OCI-M2 (cell line): ENCODE results near the gene GSTO1.

ENCODE experiments used
- DNase-seq: peaks from one replicate; lab custom pipeline; 2025; ENCODE audit not compliant: unreplicated experiment; lab: John Stamatoyannopoulos, UW

Gene GSTO1

GRCh38 chr10:104274762-104275721 lies 20.4 kb downstream of the GSTO1 start:
- no peak for DNase-seq

DNA sequence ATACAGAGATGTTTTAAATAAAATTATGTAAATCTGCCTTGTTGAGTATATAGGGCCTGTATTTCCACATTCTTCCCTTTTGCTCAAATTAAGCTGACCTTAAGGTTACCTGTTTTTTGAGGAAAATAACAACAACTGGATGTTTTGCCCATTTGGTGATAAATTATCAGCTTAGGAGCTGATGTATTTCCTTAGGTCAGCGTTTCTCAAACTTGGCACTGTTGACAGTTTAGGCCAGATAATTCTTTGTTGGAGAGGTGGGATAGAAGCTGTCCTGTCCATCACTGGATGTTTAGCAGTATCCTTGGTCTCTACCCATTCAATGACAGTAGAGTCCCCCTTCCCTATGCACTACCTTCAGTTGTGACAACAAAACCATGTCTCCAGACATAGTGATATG lies 21.5 kb downstream of the GSTO1 start:
- DNase-seq, result no peak

- DNase-seq, result no peak
These were observed 23.1 kb downstream of the GSTO1 start for GRCh38 chr10:104277785-104278184.

DNA sequence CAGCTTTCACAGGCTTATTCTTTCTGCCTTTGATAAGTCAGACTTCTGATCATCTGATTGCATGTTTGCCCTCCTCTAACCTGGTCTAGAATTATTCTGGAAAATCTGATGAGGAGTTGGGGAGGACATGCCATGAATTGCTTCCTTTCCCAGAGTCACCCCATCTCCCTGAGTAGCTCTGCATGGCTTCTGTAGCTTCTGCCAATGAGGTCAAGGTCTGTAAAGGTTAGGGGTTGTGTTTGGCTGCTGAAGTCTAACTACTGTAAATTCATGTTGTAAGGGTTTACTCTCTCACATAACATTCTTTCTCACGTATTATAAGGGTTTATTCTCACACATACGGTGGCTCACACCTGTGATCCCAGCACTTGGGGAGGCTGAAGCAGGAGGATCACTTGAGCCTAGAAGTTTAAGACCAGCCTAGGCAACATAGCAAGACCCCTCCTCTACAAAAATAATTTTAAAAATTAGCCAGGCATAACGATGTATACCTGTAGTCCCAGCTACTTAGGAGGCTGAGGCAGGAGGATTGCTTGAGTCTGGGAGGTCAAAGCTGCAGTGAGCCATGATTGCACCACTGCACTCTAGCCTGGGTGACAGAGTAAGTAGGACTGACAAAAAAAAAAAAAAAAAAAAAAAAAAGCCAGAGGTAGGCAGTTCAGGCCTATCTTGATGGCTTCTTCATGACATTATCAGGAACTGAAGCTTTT lies 25.0 kb downstream of the GSTO1 start:
- DNase-seq, result no peak

GRCh38 chr10:104281694-104282093 lies 27.0 kb downstream of the GSTO1 start:
- no peak for DNase-seq

- no peak for DNase-seq
These were observed 30.2 kb downstream of the GSTO1 start for GRCh38 chr10:104284846-104285245.

GRCh38 chr10:104286939-104287338 lies 32.2 kb downstream of the GSTO1 start:
- no peak for DNase-seq

DNA sequence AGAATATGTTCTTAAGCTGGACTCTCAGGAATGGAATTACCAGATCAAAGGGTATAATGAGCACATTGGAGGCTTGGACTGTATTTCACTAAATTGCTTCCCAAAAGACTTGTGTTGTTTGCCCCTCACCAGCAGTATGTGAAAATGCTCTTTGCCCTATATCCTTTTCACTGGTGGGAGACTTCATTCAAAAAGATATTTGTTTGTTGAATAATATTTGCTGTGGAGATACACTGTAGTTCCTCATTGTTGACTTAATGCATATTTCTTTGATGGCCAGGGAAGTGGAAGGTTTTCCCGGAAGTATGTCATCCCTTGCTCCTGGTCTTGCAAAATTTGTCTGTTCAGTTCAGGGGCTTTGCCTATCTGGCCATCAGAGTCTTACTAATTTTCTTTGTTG lies 33.7 kb downstream of the GSTO1 start:
- no peak for DNase-seq

DNA sequence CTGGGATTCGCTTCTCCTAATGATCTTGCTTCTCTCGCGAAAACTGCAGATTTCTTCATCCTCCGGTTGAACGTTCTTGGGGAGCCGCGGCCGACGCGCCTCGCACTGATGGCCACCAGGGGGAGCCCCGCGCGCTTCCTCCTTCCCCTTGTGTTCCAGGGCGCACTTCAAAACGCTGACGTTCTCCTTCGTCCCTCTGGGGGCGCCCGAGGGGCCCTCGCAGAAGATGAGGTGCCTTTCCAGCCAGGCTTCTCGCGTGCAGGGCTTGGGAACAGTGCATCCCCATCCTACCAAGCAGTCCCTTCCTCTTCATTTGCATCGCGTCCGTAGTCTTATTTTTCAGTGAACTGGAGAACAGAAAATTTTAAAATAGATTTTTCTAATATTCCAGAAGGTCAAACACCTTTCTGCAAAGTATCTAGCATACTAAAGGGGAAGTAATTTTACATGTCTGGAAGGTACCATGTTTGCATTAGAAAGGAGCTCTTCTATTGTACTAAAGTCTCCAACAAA lies 36.8 kb downstream of the GSTO1 start:
- peak; percentile 54 for DNase-seq

GRCh38 chr10:104293011-104293410 lies 38.3 kb downstream of the GSTO1 start:
- DNase-seq, result no peak

GRCh38 chr10:104293781-104294321 lies 39.2 kb downstream of the GSTO1 start:
- DNase-seq, result no peak

GRCh38 chr10:104296687-104297436 lies 42.2 kb downstream of the GSTO1 start:
- DNase-seq, result no peak

- DNase-seq, result no peak
These were observed 43.3 kb downstream of the GSTO1 start for GRCh38 chr10:104297697-104298660.

DNA sequence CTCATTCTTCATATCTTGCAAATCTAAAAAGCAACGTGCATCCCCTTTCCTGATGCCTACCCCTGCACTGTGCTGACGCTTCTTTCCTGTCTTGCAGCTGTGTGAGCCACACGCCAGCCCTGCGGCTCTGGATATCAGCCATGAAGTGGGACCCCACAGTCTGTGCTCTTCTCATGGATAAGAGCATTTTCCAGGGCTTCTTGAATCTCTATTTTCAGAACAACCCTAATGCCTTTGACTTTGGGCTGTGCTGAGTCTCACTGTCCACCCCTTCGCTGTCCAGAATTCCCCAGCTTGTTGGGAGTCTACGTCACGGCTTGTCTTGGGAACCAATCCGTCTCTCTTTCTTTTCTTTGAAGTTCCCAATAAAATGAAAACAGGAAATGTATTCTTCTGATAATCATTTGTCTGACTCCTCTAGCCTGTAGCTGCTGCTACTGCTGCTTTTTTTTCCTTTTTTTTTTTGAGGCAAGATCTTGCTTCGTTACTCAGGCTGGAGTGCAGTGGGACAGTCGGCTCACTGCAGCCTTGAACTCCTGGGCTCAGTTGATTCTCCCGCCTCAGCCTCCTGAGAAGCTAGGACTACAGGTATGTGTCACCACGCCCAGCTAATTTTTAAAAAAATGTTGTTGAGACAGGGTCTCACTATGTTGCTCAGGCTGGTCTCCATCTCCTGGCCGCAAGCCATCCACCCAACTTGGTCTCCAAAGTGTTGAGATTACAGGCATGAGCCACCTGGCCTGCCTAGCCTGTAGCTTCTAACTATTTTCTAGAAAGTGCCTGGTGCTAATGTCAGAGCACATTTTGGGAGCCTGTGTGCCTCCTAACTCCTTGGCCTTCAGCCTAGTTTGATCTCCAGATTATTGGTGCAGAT lies 44.6 kb downstream of the GSTO1 start:
- no peak for DNase-seq

- DNase-seq, result no peak
These were observed 45.5 kb downstream of the GSTO1 start for GRCh38 chr10:104300002-104300735.

DNA sequence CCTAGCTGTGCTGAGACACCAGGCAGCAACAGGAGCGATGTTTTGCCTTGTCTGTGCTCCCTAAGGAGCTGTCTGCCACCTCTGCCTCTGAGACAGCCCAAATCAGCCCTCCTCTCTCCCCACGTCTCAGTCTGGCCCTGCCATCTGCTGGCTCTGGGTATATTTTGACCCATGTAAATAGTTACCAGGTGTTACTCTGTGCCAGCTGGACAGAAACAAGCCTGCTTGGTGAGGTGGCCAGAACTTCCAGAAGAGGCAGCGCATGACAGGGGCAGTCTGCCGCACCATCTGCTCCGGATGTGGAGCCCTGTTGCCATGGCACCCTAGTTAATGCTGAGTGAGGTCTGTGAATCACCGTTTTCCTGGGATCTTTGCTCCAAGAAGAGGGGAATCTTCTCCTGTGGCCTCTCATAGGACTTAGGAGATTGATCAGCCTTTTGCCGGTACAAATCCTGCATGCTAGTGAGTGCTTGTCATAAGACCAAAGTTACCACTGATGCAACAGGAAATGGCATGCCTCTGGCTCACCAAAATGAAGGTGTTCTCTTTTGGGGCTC lies 46.1 kb downstream of the GSTO1 start:
- DNase-seq, result no peak

- DNase-seq, result no peak
These were observed 47.4 kb downstream of the GSTO1 start for GRCh38 chr10:104301907-104302690.
